Measurements from ENCODE around the gene GALM. TPM values are rescaled to one million over a fixed set of nuclear protein-coding genes. Genes with fewer than 3 reads are reported as not detected.

The GALM gene
- polyA plus RNA-seq, 3 donors: 3.0 to 3.6 (median 3.1) TPM

- peaks cover 0 to 9% (median 3%) of the 10 kb centered on the region in 7 donors for H3K9me3 Mint-ChIP-seq
Measured at GRCh38 chr2:38632980-38633379, 32.9 kb upstream of the GALM start.

GRCh38 chr2:38633895-38634294, 32.0 kb upstream of the GALM start:
- intact Hi-C loops (cut with micrococcal nuclease): loop anchor here in 1 of 2 donors (5.0 kb wide), 1 partner anchor 33 kb away; the partner anchor contains the start of gene GALM
- no peak overlapping the region for H3K27ac Mint-ChIP-seq

More at GRCh38 chr2:38632980-38633379, 32.9 kb upstream of the GALM start:
- Mint-ChIP-seq H3K4me1 (peaks cover 19% of the 10 kb centered on the region), H3K27ac (no peak overlapping the region), H3K4me3 (no peak overlapping the region), H3K27me3 (ENCODE audit: low read depth in 3 of 3) (peaks cover 0 to 6% (median 3%) of the 10 kb centered on the region in 3 donors), H3K36me3 (peaks cover 0 to 4% of the 10 kb centered on the region in 2 donors)
- Histone ChIP-seq H3K4me2 (replicated peaks; ENCODE audit: extremely low read depth, low read length, poor library complexity, severe bottlenecking) (no peak overlapping the region), H3K9me3 (replicated peaks in 1 of 2; ENCODE audit: control insufficient read depth in 1 of 2, insufficient read depth in 1 of 2, low read length in 2 of 2) (no peaks in the 10 kb centered on the region), H4K20me1 (ENCODE audit: insufficient read depth, low read length) (no peaks in the 10 kb centered on the region), H3K79me2 (ENCODE audit: insufficient read depth, low read length) (no peaks in the 10 kb centered on the region), H3K36me3 (replicated peaks in 1 of 2; ENCODE audit: control insufficient read depth in 1 of 2, insufficient read depth in 2 of 2, low read length in 2 of 2) (no peaks in the 10 kb centered on the region), H3K4me3 (replicated peaks in 1 of 3; ENCODE audit: low read depth in 2 of 3, low read length in 3 of 3) (no peak overlapping the region), H3K9ac (ENCODE audit: insufficient read depth, low read length, poor library complexity, severe bottlenecking) (no peak overlapping the region), H3K4me1 (ENCODE audit: control insufficient read depth in 1 of 2, insufficient read depth in 2 of 2, low read length in 2 of 2) (peaks cover 15 to 17% of the 10 kb centered on the region in 2 donors), H3K27me3 (ENCODE audit: control insufficient read depth in 2 of 2, insufficient read depth in 2 of 2, low read length in 2 of 2) (no peaks in the 10 kb centered on the region), H2AFZ (ENCODE audit: insufficient read depth, low read depth, low read length, poor library complexity, severe bottlenecking) (no peak overlapping the region), H3K27ac (ENCODE audit: low read depth in 1 of 2, low read length in 2 of 2) (no peak overlapping the region)
- no peak for TF ChIP-seq CTCF (IDR thresholded peaks at IDR 0.05)
- no peak for DNase-seq
- intact Hi-C loops (cut with micrococcal nuclease): loop anchor here in 1 of 2 donors (5.0 kb wide), 1 partner anchor 34 kb away; the partner anchor contains the start of gene GALM

More at GRCh38 chr2:38633895-38634294, 32.0 kb upstream of the GALM start:
- Histone ChIP-seq H3K4me1 (ENCODE audit: control insufficient read depth in 1 of 2, insufficient read depth in 2 of 2, low read length in 2 of 2) (peaks cover 15 to 17% of the 10 kb centered on the region in 2 donors), H2AFZ (ENCODE audit: insufficient read depth, low read depth, low read length, poor library complexity, severe bottlenecking) (no peak overlapping the region), H3K4me2 (replicated peaks; ENCODE audit: extremely low read depth, low read length, poor library complexity, severe bottlenecking) (no peak overlapping the region), H3K9me3 (replicated peaks in 1 of 2; ENCODE audit: control insufficient read depth in 1 of 2, insufficient read depth in 1 of 2, low read length in 2 of 2) (no peaks in the 10 kb centered on the region), H3K36me3 (replicated peaks in 1 of 2; ENCODE audit: control insufficient read depth in 1 of 2, insufficient read depth in 2 of 2, low read length in 2 of 2) (no peaks in the 10 kb centered on the region), H3K27me3 (ENCODE audit: control insufficient read depth in 2 of 2, insufficient read depth in 2 of 2, low read length in 2 of 2) (no peaks in the 10 kb centered on the region), H3K79me2 (ENCODE audit: insufficient read depth, low read length) (no peaks in the 10 kb centered on the region), H3K4me3 (replicated peaks in 1 of 3; ENCODE audit: low read depth in 2 of 3, low read length in 3 of 3) (no peak overlapping the region), H3K27ac (ENCODE audit: low read depth in 1 of 2, low read length in 2 of 2) (no peak overlapping the region), H4K20me1 (ENCODE audit: insufficient read depth, low read length) (no peaks in the 10 kb centered on the region), H3K9ac (ENCODE audit: insufficient read depth, low read length, poor library complexity, severe bottlenecking) (no peak overlapping the region)
- Mint-ChIP-seq H3K36me3 (peaks cover 0 to 4% of the 10 kb centered on the region in 2 donors), H3K27me3 (ENCODE audit: low read depth in 3 of 3) (peaks cover 0 to 6% (median 5%) of the 10 kb centered on the region in 3 donors), H3K9me3 (peaks cover 0 to 9% (median 3%) of the 10 kb centered on the region in 7 donors), H3K4me1 (peaks cover 19% of the 10 kb centered on the region), H3K4me3 (no peak overlapping the region)
- DNase-seq: no peak
- TF ChIP-seq CTCF (IDR thresholded peaks at IDR 0.05): no peak
- no CpG with 5 or more reads among the region's 2 CpGs for WGBS (ENCODE audit: insufficient coverage)

Data from CD14-positive monocyte (primary cell).